ENCODE data around the gene STK31.
"Not testable (repeated sequence)": the region's sequence is repeated elsewhere in the genome, so short reads cannot be mapped to it uniquely, and the experiment has no call there.

The STK31 gene, protein sequence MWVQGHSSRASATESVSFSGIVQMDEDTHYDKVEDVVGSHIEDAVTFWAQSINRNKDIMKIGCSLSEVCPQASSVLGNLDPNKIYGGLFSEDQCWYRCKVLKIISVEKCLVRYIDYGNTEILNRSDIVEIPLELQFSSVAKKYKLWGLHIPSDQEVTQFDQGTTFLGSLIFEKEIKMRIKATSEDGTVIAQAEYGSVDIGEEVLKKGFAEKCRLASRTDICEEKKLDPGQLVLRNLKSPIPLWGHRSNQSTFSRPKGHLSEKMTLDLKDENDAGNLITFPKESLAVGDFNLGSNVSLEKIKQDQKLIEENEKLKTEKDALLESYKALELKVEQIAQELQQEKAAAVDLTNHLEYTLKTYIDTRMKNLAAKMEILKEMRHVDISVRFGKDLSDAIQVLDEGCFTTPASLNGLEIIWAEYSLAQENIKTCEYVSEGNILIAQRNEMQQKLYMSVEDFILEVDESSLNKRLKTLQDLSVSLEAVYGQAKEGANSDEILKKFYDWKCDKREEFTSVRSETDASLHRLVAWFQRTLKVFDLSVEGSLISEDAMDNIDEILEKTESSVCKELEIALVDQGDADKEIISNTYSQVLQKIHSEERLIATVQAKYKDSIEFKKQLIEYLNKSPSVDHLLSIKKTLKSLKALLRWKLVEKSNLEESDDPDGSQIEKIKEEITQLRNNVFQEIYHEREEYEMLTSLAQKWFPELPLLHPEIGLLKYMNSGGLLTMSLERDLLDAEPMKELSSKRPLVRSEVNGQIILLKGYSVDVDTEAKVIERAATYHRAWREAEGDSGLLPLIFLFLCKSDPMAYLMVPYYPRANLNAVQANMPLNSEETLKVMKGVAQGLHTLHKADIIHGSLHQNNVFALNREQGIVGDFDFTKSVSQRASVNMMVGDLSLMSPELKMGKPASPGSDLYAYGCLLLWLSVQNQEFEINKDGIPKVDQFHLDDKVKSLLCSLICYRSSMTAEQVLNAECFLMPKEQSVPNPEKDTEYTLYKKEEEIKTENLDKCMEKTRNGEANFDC

DNA sequence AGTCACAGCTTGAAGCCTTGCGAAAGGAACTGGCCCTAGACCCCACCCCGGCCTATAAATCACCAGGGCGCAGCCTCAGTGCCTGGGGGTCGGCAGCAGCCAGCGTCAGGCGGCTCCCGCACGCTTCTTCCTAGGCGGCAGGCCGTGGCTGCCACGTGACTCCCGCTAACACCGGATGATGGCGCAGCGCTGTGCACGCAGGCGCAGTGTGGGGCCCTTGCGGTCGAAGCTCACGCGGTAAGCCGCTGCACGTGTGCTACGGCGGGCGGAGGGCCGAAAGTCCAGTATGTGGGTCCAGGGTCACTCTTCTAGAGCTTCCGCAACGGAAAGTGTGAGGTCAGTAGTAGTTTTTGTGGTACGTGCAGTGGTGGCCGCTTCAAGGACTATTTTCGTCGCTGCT, at the start of gene STK31:
TSS of gene STK31 (plus strand) at position 220 of the 400 bp plus-strand sequence. CDS start at position 287, 67 bp downstream.
- DNase-seq: no peak

DNA sequence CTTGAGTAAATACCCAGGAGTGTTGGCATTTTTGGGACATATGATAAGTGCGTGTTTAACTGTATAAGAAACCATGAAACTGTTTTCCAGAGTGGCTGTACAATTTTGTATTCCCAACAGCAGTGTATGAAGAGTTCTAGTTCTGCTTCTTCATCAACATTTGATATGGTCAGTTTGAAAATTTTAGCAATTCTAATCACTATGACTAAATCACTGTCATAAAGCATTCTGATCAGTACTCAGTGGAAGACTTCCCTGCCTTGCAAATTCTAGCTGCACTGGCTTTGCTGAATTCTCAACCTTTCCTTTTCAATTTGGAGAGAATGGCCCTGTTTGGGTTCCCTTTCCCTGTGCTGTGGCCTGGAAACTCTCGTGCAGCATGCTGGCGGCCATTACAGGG, 48.6 kb upstream of the STK31 start:
- DNase-seq: no peak

DNA sequence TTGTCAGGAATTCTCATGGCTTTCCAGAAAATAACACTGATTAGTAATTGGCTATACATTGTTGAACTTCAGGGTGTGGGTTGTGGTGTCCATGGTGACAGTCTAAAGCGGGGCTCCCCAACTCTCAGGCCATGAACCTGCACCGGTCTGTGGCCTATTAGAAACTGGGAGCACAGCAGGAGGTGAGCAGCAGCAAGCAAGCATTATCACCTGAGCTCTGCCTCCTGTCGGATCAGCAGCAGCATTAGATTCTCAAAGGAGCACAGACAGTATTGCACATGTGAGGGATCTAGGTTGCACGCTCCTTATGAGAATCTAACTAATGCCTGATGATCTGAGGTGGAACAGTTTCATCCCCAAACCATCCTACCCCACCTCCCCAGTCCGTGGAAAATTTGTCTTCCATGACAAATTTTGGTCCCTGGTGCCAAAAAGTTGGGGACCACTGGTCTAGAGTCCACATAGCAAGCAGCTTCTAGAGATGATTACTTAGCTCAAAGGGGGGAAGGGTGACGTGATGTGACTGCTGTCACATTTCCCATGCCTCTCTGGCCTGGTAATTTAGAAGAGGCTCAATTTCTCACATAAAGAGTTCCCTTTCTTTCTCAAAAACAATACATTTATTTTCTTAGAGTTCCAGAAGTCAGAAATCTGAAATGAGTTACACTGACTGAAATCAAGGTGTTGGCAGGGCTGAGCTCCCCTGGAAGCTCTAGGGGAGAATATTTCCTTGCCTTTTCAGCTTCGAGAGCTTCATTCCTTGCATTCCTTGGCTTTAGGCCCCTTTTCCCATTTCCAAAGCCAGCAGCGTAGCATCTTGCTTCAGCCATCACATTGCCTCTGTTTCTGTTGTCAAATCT, 47.7 kb upstream of the STK31 start:
- DNase-seq: no peak

DNA sequence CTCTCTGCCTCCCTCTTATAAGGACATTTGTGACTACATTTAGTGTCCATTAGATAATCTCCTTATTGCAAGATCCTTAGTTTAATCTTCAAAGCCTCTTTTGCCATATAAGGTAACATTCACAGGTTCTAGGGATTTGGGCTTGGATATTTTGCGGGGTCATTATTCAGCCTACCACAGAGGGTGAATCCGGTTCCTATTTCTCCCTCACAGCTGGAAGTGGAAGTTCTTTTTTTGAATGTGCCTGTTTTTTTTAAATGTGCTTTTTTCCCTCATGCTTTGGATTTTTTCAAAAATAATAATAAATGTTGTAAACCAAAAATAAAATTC, 47.1 kb upstream of the STK31 start:
- DNase-seq: no peak

DNA sequence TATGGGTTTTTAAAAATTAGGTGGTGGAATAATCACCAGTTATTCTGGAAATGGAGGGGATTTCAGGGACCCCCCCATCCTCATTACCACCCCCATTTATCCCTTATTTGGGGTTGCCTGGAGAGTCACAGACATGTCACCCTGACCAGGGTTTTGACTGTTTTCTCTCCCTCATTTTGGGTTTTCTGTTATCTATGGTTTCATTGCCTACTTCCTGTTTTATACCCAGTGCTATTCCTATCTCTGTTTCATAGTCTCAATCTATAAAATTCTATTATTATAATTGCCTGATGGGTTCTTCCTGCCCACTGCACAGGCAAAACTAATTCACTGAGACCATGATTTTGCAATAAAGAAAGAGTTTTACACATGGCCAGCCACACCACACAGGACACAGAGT, 45.9 kb upstream of the STK31 start:
- no peak for DNase-seq

DNA sequence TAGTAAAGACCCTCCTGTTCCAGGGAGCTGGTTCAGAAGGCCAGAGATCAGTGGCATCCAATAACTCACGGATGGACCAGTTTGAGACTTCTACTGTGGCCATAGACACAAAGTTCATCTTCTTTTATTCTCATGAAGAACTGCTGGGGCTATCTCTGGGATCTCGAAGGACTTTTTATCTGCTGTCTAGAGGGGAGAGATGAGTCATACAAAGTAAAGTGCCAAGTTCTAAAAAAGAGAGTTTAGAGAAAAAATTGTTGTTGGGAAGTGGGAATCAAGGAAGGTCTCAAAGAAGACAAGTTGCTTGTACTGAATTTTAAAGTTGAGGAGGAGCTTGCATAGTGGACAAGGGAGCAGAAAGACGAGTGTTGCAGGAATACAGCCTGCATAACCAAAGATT, 38.0 kb upstream of the STK31 start:
- DNase-seq: no peak

DNA sequence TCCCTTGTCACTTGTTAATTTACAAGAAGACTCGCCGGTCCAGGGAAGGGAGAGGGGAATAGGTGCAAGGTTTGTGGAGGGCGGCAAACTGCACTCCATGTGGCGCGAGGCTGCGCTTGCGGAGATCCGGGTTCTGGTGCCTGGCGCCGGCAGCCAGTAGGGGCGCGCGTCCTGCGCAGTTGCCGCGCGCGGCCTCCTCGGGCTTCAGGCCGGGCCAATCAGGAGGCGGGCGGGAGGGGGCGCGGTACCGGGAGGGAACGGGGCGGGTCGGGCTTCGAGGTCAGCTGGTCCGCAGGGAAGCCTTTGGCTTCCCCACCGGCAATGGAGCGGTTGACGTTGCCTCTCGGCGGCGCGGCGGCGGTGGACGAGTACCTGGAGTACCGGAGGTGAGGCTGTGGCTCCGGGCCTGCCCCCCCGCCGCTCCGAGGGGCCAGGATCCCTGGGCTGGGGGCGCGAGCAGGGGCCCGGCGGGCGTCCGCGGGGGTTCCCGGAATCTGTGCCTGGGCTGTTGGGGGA, 30.1 kb upstream of the STK31 start, which contains the start of gene FAM221A:
TSS of gene FAM221A (plus strand) at position 302 of the 516 bp plus-strand sequence. CDS start at position 322, 20 bp downstream.
- DNase-seq: peak; percentile 53 to 81 (median 73)

DNA sequence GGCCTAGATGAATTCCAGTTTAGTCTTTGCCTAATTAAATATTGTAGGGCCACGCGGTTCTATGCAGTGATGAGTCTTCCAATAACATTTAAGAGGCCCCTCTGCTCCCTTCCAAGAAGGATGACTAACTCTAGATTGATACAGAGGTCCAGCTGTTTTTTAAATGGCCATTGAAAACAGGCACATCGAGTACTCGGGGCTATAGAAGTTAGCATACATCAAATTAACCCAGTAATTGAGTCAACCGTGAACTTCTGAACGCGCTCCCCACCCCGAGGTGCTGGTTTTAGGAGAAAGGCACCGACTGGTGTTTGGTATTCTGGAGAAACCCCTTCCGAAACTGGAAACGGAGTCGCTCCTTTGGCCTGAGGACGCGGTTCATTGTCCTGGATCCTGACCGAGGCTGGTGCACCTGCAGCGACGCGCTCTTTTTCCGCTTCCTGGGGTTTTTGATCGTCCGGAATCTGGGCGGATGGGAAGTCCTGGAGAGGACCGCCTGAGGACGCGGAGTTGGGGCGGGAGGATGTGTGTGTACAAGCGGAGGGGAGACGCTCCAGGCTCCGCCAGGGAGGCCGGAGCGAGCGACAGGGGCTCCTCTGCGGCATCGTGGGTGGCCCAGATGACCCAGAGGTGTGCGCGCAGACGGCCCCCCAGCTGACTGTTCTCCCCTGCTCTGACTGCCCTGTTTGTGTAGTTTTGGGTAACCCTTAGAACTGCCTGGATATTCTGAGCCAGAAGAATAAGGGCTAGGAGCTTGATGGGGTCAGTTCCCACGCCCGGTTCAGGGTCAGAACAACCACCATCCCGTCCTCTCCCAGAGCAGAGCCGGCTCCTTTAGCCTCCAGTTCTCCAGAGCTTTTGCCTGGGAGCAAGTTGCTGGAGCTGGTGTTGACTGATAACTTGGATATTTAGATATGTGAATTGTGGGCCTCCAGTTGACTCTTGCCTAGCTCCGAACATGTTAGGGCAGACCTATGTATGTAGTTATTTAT, 29.3 kb upstream of the STK31 start:
- peak; percentile 6 to 66 (median 34) for DNase-seq

DNA sequence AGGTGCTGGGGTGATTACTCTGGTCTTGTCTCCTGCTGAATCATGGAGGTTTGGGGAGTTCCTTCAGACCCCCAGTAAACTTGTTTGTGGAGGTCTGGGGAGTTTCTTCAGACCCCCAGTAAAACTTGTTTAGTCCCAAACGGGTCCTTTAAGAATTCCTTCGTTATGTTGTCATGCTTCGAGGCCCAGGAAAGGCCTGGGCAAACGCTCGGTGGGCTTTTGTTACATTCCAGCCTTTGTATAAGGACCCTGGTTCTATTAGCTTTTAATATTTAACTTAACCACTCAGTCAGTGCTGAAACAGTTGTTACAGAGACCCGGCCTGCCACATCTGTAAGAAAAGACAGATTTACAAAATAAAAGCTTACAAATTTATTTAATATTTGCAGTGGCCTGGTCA, 26.0 kb upstream of the STK31 start:
- not testable (repeated sequence) for DNase-seq

DNA sequence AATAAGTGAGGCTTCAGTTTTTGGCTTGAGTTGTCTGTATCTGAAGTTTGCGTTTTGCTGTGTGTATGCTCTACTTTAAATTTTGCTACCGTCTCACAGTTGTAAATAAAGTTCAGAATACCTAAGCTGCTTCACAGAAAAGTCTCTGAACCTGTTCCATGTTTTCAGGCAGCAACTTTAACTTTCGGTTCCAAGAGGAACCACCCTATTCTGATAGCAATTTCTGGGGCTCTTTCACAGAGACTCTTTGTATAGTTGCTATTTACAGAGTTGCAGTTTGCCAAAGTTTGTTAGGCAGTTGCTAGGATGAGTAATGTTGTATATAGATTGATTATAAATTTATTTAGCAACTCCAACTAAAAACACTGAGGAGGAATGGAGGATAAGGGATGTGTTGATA, 24.3 kb upstream of the STK31 start:
- DNase-seq: no peak

DNA sequence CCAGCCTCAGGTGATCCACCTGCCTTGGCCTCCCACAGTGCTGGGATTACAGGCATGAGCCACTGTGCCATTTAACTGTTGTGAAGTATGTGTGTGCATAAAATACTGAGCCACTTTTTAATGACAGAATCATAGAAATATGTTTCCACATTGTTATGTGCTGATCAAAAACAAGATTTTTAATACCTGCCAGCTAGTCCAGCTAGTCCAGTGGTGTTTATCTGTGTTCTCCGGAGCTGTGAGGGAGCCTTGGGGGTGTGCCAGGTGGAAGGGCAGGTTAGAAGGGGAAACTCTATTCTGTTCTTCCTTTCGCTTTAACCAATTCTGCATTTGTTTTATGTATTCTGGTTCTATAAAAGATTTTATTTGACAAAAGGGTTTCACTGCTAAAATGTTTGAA, 23.0 kb upstream of the STK31 start:
- no peak for DNase-seq

DNA sequence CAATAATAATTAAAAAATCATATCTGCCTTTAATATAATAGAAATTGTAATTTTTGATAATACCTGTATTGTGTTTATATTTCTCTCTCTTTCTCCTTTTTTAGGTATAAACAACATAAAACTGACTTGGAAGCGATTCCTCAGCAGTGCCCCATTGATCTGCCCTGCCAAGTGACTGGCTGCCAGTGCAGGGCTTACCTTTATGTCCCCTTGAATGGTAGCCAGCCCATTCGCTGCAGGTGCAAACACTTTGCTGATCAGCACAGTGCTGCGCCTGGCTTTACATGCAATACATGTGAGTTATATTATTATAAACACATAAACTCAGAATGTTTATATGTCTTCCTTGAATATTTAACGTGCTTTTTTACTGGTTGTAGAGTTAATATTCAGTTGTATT, 20.9 kb upstream of the STK31 start:
- DNase-seq: no peak

DNA sequence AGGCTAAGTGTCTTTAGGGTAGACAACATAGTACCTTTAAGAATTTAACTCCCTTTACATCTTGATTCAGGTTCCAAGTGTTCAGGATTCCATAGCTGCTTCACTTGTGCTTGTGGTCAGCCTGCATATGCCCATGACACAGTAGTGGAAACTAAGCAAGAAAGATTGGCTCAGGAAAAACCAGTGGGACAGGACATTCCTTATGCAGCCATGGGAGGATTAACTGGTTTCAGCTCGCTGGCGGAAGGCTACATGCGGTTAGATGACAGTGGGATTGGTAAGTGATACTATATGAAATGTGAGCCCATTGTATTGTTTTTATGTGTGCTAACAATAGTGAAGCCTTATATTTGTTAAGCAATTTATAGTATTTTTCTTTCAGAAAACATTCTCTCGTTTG, 18.7 kb upstream of the STK31 start:
- DNase-seq: no peak

DNA sequence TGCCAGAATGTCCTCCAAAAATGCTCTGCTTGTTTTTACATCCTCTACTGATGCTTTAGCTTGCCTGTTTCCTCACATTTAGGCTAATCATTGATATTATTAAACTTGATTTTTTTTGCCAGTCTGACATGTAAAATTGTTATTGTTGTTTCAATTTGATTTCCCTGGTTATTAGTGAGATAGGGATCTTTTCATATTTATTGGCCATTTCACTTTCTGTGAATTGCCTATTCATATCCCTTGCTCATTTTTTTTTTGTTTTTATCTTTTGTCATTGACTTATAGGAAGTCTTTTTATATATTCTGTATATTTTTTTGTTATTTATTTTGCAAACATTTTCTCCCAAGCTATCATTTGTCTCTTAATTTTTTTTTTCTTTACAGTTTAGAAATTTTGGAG, 16.8 kb upstream of the STK31 start:
- DNase-seq: no peak

DNA sequence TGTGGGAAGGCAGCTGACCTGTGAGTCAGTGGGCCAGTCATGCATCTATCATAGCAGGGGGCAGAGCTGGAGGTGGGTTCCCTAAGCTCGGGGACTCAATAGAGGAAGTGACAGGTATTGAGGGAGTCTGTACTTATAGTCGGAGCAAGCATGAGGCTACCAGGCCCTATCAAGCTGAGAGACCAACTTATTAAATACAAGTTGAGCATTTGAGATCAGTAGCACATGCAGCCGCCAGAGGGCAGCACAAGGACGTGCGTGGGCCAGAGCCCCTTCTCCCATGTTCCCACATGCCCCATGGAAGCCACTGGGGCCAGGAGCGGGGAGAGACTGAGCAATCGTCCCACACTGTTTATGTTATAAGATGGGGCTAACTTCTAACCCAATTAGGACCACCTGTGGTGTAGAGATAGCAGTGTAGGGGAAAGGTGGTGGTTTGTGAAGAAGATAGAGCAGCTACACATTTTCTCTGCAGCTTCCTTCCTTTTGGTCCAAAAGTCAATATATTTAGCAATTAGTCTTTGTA, 13.0 kb upstream of the STK31 start:
- DNase-seq: peak in 5 of 6 experiments; percentile 23 to 42 (median 34)

DNA sequence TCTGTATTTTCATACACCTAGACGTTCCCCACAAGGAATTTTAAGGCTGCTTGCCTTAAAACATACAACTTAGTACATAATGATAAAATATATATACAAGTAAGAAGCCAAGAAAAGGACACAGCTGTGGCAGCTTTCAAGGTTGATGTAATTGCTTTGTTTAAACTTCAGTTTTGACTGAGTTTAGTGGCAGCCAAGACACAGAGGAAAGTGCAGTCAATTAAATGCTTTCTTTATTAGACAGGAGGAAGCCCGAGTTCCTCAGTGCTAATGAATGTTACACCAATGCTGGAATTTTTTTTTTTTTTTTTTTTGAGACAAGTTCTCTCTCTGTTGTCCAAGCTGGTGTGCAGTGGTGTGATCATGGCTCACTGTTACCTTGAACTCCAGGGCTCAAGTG, 11.2 kb upstream of the STK31 start:
- DNase-seq: no peak

DNA sequence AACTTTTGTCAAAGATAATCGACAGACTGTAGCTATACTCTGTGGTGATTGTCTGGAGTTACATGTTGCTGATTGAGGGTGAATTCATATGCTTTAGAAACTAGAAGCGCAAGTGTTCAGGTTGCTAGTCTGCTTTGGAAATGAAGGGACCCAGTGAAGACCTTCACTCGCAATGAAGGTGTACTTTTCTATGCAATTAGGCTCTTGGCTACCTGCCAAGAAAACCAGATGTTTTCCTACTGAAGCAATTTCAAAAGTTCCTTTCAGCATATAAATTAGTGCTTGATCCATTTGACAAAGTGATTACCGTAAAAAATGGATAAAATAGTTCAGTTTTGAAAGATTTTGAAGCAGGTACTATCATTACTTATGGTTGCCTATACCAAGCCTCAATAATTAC, 10.0 kb upstream of the STK31 start:
- no peak for DNase-seq

DNA sequence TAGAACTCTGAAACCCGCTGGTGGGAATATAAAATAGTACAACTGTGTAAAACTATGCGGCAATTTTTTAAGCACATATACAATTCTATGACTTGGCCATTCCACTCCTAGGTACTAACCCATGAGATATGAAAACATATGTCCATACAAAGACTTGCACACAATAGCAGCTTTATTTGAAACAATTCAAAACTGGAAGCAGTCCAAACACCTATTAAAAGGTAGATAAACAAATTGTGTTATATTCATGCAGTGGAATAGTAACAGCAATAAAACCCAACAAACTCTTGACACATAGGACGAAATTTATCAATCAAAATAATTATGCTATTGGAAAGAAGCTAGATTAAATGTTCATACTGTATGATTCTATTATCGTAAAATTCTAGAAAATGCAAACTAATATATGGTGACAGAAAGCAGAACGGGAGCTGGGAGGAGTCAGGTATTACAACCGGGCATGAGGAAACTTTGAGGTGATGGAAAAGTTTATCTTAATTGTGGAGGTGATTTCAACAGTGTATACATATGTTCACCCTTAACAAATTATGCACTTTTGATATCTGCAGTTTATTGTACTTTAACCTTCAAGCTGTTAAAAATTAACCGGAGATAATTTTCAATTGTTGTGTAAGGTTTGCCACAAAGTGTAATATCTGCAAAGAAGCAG, 803 bp upstream of the STK31 start:
- no peak for DNase-seq

DNA sequence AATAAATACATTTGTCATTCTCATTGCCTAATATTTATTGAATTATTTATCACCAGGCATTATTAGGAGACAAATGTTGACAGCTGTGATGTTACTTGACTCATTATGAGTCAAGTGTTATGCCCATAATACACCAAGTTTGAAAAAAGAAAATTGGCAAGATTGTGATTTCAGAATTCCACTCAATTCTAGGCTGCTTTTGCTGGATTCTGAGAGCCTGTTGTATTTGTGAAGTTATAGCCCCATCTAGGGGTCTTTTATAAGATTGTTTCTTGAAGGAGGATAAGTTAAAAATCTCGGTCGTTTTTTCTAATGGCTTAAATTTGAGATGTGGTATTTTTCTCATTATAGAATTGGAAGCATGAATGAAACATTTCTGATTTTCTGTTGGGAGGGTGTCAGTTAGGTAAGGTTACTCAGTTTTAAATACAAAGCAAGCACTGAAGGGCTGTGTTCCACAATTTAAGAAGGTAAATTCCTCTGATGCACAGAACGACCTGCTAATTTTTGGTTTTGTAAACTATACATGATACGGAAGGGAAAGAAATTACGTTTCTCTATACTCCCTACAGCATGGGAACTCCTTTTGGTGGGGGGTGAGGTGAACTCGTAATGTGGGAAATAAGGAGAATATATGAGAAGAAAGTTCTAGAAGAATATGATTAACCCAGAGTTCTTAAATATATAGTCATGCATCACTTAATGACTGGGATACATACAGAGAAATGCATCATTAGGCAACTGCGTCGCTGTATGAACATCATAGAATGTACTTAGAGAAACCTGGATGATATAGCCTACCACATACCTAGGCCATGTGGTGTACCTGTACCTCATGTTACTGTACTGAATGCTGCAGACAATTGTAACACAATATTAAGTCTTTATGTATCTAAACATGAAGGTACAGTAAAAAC, 2.6 kb downstream of the STK31 start:
- DNase-seq: peak in 3 of 6 experiments; percentile 14 to 57 (median 41)
